Nucleus accumbens (tissue), 56 donors: ENCODE measurements around the gene ANKRD1.
"Not testable (repeated sequence)": the region's sequence is repeated elsewhere in the genome, so short reads cannot be mapped to it uniquely, and the experiment has no call there.

ENCODE experiments used
- DNase-seq, 56 donors: peaks; one replicate each; lab custom pipeline; 2025; lab: John Stamatoyannopoulos, UW

The ANKRD1 gene

DNA sequence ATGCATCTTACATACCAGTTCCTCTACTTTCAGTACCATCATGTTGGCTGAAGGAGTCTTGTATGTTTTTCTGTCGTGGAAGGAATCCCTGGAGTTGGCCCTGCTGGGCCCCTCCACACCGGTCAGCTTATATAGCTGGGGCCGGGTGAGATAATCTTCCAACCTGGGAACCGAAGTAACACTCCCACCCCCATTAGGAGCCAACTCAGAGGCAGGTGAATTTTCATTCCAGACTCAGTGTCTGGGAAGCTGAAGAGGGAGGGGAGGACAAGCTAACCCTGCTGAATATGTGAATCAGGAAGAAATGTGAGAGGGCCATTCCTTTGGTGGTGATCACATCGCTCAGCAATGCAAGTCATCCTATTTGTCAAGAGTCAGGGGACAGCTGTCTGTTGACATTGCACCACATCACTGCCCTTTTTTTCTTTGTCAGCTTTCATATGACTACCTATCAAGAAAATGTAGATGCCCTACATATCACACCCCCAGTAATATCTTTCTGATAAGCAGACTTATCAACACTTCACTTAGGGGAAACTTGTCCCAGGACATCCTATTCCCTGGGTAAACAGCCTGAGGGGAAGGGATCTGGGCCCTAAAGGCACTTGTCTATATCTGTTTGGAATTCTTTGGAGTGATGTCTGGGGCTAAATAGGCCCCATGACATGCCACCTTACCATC, at the start of gene ANKRD1:
ANKRD1 (minus strand) TSS at position 102 of the 681 bp plus-strand sequence; CDS start at position 42, 60 bp downstream.
- no peak for DNase-seq

DNA sequence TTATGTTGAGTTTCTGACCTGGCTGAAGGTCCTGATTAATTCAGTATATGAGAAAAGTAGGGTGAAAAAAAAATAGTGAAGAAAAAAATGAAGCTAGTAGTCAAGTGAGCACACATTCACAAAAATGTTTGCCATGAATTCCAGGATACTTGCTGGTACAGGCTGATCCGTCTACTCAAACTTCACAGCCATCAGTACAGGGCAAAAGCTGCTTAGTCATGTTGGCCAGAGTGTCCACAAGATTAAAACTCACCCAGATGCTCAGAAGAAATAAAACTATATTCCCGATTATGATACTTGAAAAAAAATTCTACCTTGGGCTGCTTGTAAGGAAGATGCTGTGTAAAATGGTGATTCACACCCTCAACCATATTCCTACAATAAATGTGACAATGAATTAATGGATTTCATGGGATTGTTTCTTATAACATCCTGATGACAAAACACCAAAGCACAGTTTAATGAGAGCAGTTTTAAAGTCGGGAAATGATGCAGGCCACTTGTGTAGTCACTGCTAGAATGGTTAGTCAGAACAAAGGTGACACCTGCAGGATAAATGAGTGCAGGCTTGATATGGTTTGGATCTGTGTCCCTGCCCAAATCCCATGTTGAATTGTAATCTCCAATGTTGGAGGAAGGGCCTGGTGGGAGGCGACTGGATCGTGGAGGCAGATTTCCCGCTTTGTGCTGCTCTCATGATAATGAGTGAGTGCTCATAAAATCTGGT, 49.2 kb upstream of the ANKRD1 start:
- DNase-seq: no peak

DNA sequence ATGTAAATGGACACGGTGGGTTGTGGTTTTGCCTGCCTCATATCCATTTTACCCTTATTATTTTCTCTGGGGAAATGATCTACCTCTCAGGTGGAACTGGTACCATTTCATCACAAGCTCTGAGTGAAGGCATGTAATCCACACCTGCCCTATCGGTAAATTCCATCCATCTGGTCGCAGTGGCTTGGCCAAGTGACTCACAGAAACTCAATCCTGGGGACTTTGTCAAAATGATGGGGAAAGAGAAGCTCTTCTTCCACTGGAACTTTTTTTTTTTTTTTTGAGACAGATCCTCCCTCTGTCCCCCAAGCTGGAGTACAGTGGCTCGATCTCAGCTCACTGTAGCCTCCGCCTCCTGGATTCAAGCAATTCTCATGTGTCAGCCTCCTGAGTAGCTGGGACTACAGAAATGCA, 48.2 kb upstream of the ANKRD1 start:
- DNase-seq: no peak

DNA sequence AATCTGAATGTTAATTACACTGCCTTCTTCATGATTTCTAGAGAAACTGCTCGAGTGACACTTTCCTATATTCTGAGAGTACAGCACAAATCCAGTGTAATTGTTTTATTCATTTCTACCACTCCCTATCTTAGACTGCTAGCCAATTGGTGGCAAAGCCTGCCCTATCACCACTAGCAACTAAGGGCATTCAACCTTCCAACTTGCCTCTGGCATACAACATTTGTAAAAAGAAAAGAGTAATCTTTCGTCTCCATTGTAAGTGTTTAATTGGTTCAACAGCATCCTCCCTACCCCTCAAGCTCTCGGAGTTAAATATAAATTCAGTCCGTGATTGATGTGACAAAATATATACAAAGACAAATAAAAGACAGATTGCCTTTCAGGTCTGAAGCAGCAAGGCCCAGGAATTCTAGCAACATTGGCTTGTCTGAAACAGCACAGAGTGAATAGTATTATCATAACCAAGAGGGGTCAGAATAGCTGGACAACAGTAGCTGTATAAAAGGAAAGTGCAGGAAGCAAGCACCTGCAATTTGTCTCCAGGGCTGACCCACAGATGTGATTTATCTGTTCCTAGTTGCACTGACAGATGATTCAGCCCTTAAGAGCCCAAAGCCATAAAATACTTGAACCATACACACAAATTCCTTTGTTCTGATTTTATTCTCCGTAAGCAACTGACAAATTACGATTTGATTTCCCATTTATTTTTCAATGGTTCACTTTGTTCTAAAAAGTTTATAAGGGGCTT, 47.6 kb upstream of the ANKRD1 start:
- no peak for DNase-seq

DNA sequence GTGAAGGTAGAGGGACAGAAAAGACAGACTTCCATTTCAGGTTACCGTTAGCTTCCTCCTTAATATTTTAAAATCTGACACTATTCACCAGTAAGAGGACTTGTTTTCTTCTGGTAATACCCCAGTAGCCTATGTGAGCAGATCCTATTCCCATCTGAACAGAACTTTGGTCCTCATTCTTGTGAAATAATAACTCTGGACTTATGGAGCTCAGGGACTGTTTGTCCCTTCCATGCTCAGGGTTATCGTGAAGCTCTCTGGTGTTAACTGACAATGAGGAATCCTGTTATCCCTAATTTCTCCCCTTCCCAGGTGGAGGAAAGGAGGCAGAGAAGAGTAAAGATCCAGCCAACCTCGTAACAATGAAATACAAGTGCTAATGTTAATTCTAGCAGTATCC, 47.0 kb upstream of the ANKRD1 start:
- no peak for DNase-seq

DNA sequence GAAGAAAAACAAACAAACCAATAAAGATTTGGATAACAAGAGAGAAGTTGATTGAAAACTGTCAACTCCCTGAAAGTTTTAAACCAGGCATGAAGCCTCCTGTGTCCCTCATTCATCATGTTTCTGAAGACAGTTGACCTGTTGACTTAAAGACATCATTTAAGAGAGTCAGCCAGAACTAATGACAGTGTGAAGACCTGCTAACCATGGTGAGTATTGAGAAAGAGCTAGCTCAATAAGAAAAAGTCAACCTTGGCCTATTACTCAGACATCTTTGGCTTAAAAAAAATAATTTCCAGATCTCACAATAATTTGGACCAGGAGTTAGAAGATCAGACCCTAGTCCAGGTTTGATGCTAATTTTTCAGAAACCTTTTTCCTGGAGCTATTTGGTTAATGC, 45.3 kb upstream of the ANKRD1 start:
- DNase-seq: no peak

DNA sequence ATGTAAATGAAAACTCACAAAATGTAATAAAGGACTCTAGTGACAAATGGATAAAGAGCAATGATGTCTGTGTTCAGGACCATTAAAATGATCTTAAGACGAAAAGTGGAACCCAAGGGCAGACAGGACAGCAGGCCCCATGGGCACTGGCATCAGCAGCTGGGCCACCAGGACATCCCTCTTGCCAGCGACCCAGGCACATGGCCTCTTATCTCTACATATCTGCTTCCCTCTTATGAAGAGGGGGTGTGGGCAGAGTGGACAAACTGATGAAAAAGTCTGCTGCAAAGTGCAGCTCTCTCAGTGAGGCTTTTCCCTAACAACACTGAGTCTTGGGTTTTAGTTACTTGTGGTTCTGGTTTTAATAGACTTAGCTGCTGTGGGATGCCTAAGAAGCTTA, 44.8 kb upstream of the ANKRD1 start:
- no peak for DNase-seq

DNA sequence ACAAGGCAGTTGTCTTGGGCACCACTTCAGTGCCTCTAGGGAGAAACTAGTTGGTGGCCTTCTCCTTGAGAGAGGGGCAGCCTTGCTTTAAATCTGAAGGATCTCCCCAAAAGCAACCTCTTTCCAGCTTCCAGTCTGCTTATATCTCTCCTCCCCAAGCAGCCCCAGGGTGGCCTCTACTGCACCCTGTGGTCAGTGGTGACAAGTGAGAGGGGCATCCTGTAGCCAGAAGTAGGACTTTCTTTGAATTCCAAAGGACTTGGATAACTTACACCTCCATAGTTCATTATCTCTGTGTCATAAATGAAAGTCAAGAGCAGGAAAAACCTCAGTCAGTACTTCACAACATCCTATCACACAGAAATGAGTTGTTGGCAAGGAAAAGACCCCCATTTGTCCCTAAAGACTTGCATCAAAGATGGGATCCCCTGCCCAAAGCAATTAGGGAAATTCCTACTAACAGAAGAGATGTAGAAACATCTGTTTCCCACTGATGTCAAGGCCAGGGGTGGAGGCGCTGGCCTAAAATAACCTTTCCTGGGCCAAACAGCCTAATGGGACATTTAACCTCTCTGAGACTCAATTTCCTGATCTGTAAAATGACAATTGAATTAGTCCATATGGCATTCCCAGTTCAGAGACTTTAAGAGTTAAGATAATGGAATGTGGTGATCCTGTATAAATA, 44.0 kb upstream of the ANKRD1 start:
- DNase-seq: no peak

DNA sequence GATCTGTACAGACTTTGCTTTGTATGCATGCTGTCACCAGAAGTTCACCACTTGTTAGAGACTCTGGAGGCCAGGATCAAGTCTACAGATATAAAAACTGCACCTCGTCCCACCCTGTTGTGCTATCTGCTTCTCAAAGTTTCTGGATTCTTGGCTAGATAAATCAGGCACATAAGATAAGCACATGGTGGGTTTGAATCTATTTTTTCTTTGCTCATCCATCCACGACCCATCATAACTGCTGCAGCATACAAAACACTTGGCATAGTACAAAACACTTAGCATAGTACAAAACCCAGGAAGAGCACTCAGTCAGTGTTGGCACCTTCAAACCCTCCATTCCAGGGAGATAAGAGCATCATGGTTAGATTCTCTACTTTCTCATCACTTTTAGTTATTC, 42.4 kb upstream of the ANKRD1 start:
- DNase-seq: no peak

DNA sequence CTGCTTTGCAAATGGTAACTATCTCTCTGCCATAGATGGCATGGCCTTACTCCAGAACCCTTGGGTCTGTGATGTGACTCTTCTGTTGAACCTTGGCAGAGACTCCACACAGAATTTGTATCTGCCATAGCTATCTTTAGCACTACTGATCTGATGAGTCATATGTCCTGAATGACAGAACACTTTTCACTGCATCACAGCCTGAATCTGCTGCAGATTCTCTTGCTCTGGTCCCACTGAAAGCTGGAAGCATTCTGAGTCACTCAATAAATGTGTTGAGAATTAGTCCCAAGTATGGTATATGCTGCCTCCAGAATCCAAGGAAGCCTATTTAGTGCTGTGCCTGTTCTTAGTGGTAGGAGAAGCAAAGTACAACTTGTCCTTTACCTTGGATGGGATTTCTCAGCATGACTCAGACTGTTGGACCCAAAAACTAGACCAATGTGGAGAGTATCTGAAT, 39.5 kb upstream of the ANKRD1 start:
- peak in 13 of 56 donors; percentile 0 to 67 (median 20) for DNase-seq

DNA sequence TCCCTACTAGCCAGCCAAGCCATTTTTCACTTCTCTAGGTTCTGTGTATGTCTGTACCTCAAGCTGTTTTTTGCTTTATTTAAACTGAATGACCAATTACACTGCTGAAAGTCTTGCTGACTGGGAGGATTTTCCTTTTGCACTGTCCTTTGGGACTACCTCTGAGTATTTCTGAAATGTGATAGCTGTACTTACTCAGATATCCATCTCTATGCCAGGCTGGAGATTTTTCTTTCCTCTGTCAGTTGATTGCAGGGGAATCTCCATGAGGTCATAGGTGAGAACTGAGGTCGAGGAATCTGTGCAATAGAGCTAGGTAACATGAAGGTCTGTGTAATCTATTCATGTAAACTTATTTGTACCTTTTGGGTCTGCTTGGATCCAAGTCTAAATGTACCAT, 38.9 kb upstream of the ANKRD1 start:
- DNase-seq: no peak

DNA sequence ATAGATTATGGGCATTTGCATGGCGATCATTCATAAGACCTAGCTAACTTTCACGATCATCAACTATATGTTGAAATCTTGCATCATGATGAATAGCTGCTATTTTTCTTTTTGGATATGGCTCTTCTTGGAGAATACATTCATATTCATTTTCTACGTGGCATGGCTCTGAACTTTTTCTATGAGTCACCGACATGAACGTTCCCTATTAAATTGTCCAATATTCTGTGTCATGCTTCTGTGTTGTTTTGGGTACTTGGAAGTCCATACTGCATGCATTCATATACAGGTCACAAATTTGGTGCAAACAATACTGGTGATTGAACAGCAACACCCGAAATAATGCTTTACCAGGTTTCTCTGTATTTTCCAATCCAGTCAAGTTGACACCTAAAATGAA, 37.9 kb upstream of the ANKRD1 start:
- no peak for DNase-seq

DNA sequence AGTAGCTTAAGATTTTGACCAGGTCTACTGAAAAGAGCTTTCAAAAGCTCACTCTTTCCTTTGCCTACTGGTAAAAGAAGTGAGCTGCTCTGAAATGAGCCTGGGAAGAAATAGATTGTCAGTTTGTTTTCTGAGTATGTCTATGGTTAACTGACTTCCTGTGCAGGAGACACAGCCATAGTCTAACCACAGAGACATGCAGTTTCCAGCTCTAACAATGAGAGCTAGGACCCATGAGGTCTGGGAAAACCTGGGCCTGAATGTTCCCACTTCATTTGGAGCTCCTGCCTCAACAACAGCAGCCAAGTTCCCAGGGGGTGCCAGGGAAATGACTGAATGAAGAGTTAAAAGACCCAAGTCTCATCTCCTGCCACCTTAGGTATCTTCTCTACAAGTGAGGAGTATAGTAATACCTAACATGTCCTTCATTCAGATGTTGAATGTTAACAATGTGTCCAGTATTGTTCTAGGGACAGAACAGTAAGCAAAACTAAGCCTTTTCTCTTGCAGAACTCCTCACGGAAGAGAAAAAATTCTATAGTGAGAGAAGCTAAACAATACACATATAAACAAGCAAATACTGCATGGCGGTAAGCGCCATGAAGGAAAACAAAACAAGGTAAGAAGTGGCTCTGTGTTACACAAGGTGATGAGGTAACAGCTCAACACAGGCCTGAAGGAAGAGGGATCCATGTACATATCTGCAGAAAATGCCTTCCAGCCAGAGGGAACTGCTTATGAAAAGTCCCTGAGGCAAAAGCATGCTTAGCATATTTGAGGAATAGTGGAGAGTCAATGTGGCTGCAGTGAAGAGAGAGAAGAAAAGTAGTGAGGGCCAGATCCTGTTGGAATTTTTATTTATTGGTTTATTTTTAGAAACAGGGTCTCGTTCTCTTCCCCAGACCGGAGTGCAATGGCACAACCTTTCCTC, 26.4 kb upstream of the ANKRD1 start:
- no peak for DNase-seq

DNA sequence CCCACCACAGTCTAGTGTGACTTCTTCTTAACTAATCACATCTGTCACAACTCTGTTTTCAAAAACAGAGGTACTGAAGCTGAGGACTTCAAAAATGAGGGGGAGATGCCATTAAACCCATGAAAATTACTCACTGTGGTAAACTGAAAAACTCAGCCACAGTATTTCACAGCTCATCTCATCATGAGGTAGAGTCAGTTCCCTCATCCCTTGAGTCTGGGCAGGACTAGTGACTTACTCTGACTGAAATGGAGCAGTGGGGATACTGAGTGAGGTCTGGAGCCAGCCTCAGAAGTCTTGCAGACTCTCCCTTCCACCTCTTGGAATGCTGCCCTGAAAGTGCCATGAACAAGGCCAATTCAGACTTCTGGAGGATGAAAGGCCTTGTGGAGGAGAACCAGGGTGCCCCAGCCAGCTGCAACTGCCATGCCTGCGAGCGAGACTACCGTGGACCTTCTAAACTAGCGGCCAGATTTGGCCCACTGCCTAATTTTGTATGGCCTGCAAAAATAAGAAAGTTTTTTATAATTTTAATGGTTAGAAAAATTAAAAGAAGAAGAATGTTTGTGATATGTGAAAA, 24.7 kb upstream of the ANKRD1 start:
- peak in 35 of 56 donors; percentile 1 to 57 (median 13) for DNase-seq

DNA sequence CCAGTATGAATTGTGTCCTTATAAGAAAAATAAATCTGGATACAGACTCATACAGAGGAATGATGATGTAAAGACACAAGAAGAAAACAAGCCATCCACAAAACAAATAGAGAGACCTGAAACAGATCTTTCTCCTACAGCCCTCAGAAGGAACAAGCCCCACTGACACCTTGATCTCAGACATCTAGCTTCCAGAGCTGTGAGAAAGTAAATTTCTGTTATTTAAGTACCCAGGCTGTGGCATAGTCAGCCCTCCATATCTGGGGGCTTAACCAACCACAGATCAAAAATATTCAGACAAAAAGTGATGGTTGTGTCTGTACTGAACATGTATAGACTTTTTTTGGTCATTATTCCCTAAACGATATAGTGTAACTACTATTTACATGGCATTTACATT, 23.9 kb upstream of the ANKRD1 start:
- no peak for DNase-seq

DNA sequence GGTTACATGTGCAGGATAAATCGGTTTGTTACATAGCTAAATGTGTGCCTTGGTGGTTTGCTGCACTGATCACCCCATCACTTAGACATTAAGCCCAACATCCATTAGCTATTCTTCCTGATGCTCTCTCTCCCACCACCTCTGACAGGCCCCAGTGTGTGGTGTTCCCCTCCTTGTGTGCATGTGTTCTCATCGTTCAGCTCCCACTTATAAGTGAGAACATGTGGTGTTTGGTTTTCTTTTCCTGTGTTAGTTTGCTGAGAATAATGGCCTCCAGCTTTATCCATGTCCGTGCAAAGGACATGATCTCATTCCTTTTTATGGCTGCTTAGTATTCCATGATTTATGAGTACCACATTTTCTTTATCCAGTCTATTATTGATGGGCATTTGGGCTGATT, 22.1 kb upstream of the ANKRD1 start:
- not testable (repeated sequence) for DNase-seq

DNA sequence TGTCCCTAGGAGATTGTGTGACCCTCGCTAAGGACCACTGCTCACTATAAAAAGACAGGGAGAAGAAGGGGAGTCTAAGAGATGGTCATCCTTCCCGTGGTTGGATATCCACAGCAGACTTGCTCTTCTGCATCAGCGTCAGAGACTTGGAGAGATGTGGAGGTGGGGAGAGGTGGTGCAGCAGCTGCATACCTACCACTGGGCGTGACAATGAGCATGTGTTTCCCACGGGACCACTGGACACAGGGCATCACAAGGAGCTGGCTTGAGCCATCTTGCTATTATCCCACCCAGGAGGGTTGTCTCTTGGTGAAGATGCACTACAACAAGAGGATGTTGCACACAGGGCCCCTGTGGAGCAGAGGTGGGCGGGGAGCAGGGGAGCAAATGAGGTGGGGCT, 18.8 kb upstream of the ANKRD1 start:
- no peak for DNase-seq

DNA sequence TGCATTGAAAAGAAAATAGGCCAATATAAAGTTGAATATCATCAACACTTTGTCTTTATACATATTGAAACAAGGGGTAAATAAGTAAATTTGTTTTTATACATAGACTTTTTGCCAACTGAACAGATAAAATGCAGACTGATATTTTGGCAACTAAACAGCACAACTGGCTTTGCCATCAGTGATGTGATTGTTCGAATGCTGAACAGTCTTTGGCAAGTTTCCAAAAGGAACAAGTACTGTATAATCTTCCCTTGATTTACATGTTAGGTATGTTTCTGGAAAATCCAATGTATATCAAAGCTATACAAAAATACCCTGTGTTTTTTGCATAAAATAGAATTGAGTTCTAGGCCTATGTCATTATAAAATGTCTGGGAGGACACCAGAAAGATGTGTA, 18.2 kb upstream of the ANKRD1 start:
- DNase-seq: no peak

DNA sequence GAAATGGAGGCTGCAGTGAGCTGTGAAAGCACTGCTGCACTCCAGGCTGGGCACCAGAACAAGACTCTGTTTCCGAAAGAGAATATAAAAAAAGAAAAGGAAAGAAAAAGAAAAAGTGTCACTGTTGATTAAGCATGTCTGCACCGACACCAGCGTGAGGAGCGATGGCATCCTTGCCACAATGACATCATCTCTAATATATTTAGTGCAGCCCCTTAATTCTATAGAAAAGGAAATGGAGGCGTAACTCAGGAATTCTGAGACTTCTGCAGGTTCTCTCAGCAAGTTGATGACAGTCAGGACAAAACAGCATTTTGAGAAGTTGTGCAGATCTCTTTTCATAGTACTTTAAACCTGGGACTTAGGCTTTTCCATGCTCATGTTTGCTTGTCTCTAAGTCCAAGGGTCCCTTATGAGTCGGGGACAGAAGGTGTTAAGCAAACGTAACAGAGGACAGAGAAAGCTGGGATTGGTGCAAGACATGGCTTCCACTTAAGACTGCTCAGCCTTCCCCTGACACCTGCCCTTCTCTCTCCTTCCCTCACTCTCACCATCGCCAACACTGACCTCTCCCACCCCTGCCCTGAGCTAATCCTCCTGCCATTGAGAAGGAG, 16.9 kb upstream of the ANKRD1 start:
- no peak for DNase-seq
